ENCODE results near the gene CARS1. TPM values are rescaled to one million over a fixed set of nuclear protein-coding genes. Genes with fewer than 3 reads are reported as not detected.

Gene CARS1
- total and polyA plus RNA-seq, 2 of the 8 experiments (the other 6 are each of a cell fraction or from before 2014, with no cell fraction given): 44.1 to 100 TPM

DNA sequence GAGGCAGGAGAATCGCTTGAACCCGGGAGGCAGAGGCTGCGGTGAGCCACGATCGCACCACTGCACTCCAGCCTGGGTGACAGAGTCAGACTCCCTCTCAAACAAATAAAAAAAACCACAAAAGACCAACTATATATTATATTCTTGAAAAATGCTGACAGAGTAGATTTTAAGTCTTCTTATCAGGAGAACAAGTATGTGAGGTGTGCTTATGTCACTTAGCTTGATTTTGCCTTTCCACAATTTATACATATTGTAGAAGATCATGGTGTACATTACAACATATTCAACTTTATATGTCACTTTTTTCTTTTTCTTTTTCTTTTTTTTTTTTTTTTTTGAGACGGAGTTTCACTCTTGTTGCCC lies 24.1 kb upstream of the CARS1 start:
- Histone ChIP-seq H2AK5ac (ENCODE audit: low read depth, low read length) (no peak overlapping the region), H3K27ac (ENCODE audit: low read depth, low read length) (no peak overlapping the region), H3K4ac (replicated peaks; ENCODE audit: insufficient read length, low read depth, low read length) (no peak overlapping the region), H3K14ac (ENCODE audit: insufficient read length) (no peak overlapping the region), H3K23me2 (ENCODE audit: low read depth, low read length) (no peaks in the 10 kb centered on the region), H3K9me3 (ENCODE audit: insufficient read depth in 2 of 2, low read depth in 1 of 2, low read length in 1 of 2) (no peaks in the 10 kb centered on the region), H4K5ac (ENCODE audit: insufficient read length, low read depth, low read length) (no peak overlapping the region), H4K8ac (ENCODE audit: extremely low read depth, insufficient read depth, low read length) (no peak overlapping the region), H2BK5ac (ENCODE audit: low read depth, low read length) (no peak overlapping the region), H3K79me2 (ENCODE audit: control insufficient read depth in 1 of 2, insufficient read depth in 2 of 2, low read length in 2 of 2) (no peaks in the 10 kb centered on the region), H3K4me2 (ENCODE audit: insufficient read depth in 1 of 2, low read depth in 2 of 2, low read length in 2 of 2) (no peak overlapping the region), H3K36me3 (ENCODE audit: control insufficient read depth in 2 of 4, insufficient read depth in 4 of 4, low read length in 3 of 4) (no peaks in the 10 kb centered on the region), H2BK120ac (replicated peaks; ENCODE audit: low read depth, low read length) (no peak overlapping the region), H2BK12ac (ENCODE audit: low read depth, low read length) (no peak overlapping the region), H3K9ac (replicated peaks in 1 of 4; ENCODE audit: extremely low read depth in 1 of 4, low read depth in 3 of 4, low read length in 3 of 4) (no peak overlapping the region), H3K79me1 (ENCODE audit: low read depth, low read length) (no peaks in the 10 kb centered on the region), H3K4me3 (ENCODE audit: extremely low read depth in 1 of 4, insufficient read depth in 2 of 4, low read depth in 3 of 4, low read length in 4 of 4) (no peak overlapping the region), H3K4me1 (replicated peaks in 1 of 4; ENCODE audit: control insufficient read depth in 3 of 4, insufficient read depth in 4 of 4, low read length in 3 of 4) (no peaks in the 10 kb centered on the region), H3K18ac (ENCODE audit: extremely low read depth, low read length) (no peak overlapping the region), H4K91ac (replicated peaks; ENCODE audit: insufficient read length, low read length) (no peak overlapping the region), H2BK15ac (ENCODE audit: low read length) (no peak overlapping the region), H3K27me3 (replicated peaks in 1 of 4; ENCODE audit: control insufficient read depth in 3 of 4, extremely low read depth in 1 of 4, insufficient read depth in 3 of 4, low read length in 3 of 4) (no peaks in the 10 kb centered on the region), H4K20me1 (replicated peaks in 1 of 2; ENCODE audit: control insufficient read depth in 1 of 2, insufficient read depth in 2 of 2, low read length in 2 of 2) (no peaks in the 10 kb centered on the region), H2BK20ac (ENCODE audit: low read length) (no peak overlapping the region), H3K23ac (ENCODE audit: insufficient read length) (no peak overlapping the region), H3K56ac (replicated peaks; ENCODE audit: insufficient read length, low read depth, low read length) (no peak overlapping the region), H2AFZ (ENCODE audit: low read length) (no peak overlapping the region)
- FAIRE-seq: no peak
- POLR2A ChIA-PET (ENCODE audit: partially characterized antibody): interaction anchor here (0.7 kb wide), 1 partner anchor 103 kb away, joined by 3 read pairs; no protein-coding TSS in a partner anchor
- TF ChIP-seq EP300 (IDR thresholded peaks at IDR 0.05; ENCODE audit: borderline replicate concordance in 1 of 2, low read depth in 2 of 2, low read length in 2 of 2) (no peak), MAFK (IDR thresholded peaks at IDR 0.05; ENCODE audit: low read depth, low read length) (0 out of 2 replicates have a peak, but pooled peaks have one; percentile 52), BACH1 (IDR thresholded peaks at IDR 0.05; ENCODE audit: low read length) (no peak)
- CTCF ChIA-PET (ENCODE audit: partially characterized antibody): interaction anchor here (0.9 to 1.3 kb wide), 3 partner anchors 8 to 44 kb away, joined by 3 to 6 read pairs (median 5); no protein-coding TSS in a partner anchor
- DNase-seq (ENCODE audit: low read depth in 1 of 2, low spot score in 2 of 2): no peak
- 97% methylated on average over 5 of the region's 6 CpGs; no CpG with 5 or more reads in 1 of the 2 experiments for WGBS, 2 experiments (ENCODE audit: extremely low coverage in 1 of 2, insufficient coverage in 1 of 2, insufficient read length in 1 of 2, insufficient replicate concordance in 2 of 2, low coverage in 1 of 2, low lambda C conversion rate in 2 of 2, missing lambda C conversion rate in 1 of 2)
